ENCODE data around the gene TRIM29. TPM values are rescaled to one million over a fixed set of nuclear protein-coding genes. Genes with fewer than 3 reads are reported as not detected.

TRIM29 gene
- total RNA-seq, 1 donor from 2014 or later = 0.11 TPM

DNA sequence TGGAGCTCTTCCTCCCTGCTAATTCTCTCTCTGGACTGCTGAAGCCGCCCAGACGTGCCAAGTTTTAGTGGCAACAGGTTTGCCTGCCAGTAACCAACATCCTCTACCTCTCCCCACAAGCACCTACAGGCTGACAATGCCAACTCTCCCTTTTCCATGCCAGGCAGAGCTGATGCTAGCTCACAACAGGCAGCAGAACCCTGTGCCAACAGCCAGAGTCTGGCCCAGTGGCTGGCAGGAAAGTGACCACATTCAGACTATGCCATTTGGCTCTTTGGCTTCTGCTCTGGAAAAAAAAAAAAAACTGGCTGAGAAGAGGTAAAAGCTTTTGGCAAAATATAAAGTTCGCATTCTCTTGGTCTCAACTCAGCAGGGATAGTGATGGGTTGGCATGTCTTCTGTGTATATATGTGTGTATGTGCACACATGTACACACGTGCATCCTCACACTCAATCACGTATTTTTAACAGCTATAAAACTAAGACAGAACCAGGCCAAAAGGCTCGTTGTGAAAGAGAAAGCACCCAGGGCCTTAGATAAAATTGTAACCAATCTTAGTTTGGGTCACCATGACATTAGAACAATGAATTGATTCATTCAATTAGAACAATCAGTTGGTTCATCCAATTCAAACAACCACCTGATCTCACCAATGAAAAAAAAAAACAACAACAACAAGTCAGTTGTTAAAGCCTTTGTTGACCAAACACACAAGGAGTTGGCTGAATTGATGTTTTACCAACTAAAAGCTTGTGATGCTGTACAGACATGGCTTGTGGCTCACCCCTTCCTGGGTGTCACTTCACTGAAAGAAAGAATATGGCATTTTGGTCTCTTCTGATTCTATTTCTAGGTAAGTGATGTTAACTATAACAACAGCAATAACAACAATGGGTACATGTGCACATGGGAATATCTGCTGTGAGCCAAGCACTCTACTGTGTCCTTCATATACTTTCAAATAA, 48.6 kb downstream of the TRIM29 start:
- H3K27ac Mint-ChIP-seq = peak overlapping the region; percentile 25
- H3K27me3 Mint-ChIP-seq (ENCODE audit: insufficient read depth, low read depth) = peaks cover 10% of the 10 kb centered on the region
- no peak overlapping the region for H3K27ac ChIP-seq

DNA sequence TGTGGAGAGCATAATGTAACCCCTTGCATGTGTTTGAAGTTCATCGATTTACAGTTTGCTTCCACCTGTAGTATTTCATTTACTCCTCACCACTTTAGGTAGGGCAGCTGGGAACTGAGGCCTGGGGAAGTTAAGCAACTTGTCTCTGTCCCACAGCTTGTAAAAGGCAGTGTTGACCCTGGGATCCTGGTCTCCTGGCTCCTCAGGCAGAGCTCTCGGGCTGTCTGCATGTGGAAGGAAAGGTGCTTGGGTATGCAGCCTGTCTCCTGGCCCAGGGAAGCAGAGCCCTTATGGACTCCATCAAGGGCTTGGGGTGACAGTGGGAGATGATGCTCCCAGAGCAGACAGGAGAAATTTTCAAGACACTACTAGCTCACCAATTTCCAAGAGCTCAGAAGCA, 49.9 kb downstream of the TRIM29 start:
- Histone ChIP-seq H3K9me3 (ENCODE audit: low read depth) (peaks cover 5% of the 10 kb centered on the region), H3K4me2 (no peak overlapping the region), H3K27ac (no peak overlapping the region), H3F3A (ENCODE audit: low read depth) (no peaks in the 10 kb centered on the region), H2AFZ (replicated peaks) (no peak overlapping the region), H4K20me1 (ENCODE audit: low read depth) (no peaks in the 10 kb centered on the region), H3K27me3 (no peaks in the 10 kb centered on the region), H3K79me2 (ENCODE audit: low read depth) (no peaks in the 10 kb centered on the region), H3K4me1 (no peaks in the 10 kb centered on the region), H3K9ac (no peak overlapping the region), H3K36me3 (no peaks in the 10 kb centered on the region), H3K4me3 (no peak overlapping the region)
- no peak overlapping the region for H3K27ac Mint-ChIP-seq
- DNase-seq (ENCODE audit: low spot score) = no peak
- H3K4me1 Mint-ChIP-seq = peaks cover 25% of the 10 kb centered on the region
- no peak overlapping the region for H3K4me3 Mint-ChIP-seq
- H3K27me3 Mint-ChIP-seq (ENCODE audit: insufficient read depth, low read depth) = peaks cover 12% of the 10 kb centered on the region
- peaks cover 22% of the 10 kb centered on the region for H3K9me3 Mint-ChIP-seq
- H3K36me3 Mint-ChIP-seq = peaks cover 5% of the 10 kb centered on the region
- no peak for TF ChIP-seq EZH2 (IDR thresholded peaks at IDR 0.05)
- TF ChIP-seq EZH2phosphoT487 (IDR thresholded peaks at IDR 0.05) = no peak
- no peak for TF ChIP-seq CTCF (IDR thresholded peaks at IDR 0.05)

More for the DNA sequence above, 48.6 kb downstream of the TRIM29 start:
- TF ChIP-seq EZH2phosphoT487 (IDR thresholded peaks at IDR 0.05) (no peak), EZH2 (IDR thresholded peaks at IDR 0.05) (no peak), CTCF (IDR thresholded peaks at IDR 0.05) (no peak)
- Mint-ChIP-seq H3K4me3 (no peak overlapping the region), H3K36me3 (peaks cover 5% of the 10 kb centered on the region), H3K4me1 (peaks cover 25% of the 10 kb centered on the region), H3K9me3 (peaks cover 15% of the 10 kb centered on the region)
- no peak for DNase-seq (ENCODE audit: low spot score)
- Histone ChIP-seq H3K9me3 (ENCODE audit: low read depth) (peaks cover 5% of the 10 kb centered on the region), H3K27me3 (no peaks in the 10 kb centered on the region), H2AFZ (replicated peaks) (no peak overlapping the region), H3K4me1 (no peaks in the 10 kb centered on the region), H3K79me2 (ENCODE audit: low read depth) (no peaks in the 10 kb centered on the region), H4K20me1 (ENCODE audit: low read depth) (no peaks in the 10 kb centered on the region), H3K36me3 (no peaks in the 10 kb centered on the region), H3K9ac (no peak overlapping the region), H3F3A (ENCODE audit: low read depth) (no peaks in the 10 kb centered on the region), H3K4me3 (no peak overlapping the region), H3K4me2 (no peak overlapping the region)

DNA sequence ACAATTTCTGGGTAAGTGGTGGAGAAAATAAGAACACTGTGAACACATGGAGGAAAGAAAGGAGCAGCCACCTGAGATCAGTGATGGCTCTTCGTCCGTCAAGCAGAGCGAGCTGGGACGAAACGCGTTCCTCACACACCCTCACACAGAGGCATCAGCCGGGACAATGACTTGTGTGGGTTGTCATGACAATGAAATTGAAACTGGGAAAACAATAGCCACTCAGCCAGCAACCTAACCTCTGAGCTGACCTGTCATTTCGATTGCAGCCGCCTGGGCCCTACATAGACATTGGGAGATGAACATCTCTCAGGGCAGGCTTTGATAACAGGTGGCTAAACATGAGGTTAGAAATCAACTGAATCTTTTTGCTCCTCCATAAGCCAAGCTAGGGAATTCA, 51.3 kb downstream of the TRIM29 start:
- Histone ChIP-seq H3K36me3 (no peaks in the 10 kb centered on the region), H3K4me2 (no peak overlapping the region), H3K79me2 (ENCODE audit: low read depth) (no peaks in the 10 kb centered on the region), H3K4me3 (no peak overlapping the region), H3K4me1 (no peaks in the 10 kb centered on the region), H3K27me3 (no peaks in the 10 kb centered on the region), H3F3A (ENCODE audit: low read depth) (no peaks in the 10 kb centered on the region), H2AFZ (replicated peaks) (no peak overlapping the region), H3K9me3 (ENCODE audit: low read depth) (peaks cover 5% of the 10 kb centered on the region), H3K9ac (no peak overlapping the region), H4K20me1 (ENCODE audit: low read depth) (no peaks in the 10 kb centered on the region), H3K27ac (no peak overlapping the region)
- Mint-ChIP-seq H3K27me3 (ENCODE audit: insufficient read depth, low read depth) (peaks cover 14% of the 10 kb centered on the region), H3K9me3 (peaks cover 27% of the 10 kb centered on the region), H3K36me3 (peaks cover 8% of the 10 kb centered on the region), H3K27ac (peak overlapping the region; percentile 17), H3K4me1 (peaks cover 22% of the 10 kb centered on the region), H3K4me3 (peak overlapping the region; percentile 1)
- no peak for TF ChIP-seq EZH2phosphoT487 (IDR thresholded peaks at IDR 0.05)
- TF ChIP-seq EZH2 (IDR thresholded peaks at IDR 0.05) = no peak
- TF ChIP-seq CTCF (IDR thresholded peaks at IDR 0.05) = no peak
- DNase-seq (ENCODE audit: low spot score) = no peak

Measured in neural progenitor cell (in vitro differentiated cells).